SJCRH30 (cell line): ENCODE measurements around the gene MAP4K4. TPM values are rescaled to one million over a fixed set of nuclear protein-coding genes. Genes with fewer than 3 reads are reported as not detected.

Experiments used
- DNase-seq, 2 experiments: peaks; one replicate each; pipeline ENCODE4 v3.0.0-alpha.2; 2015 to 2020
- H3K27ac ChIP-seq: fragments of 250-450 bp; sonication (Bioruptor Pico); 2 replicates; pipeline ENCODE4 v1.5.1; 2020; ENCODE audit warnings: mild to moderate bottlenecking, moderate library complexity
- H3K27me3 ChIP-seq: fragments of 250-450 bp; sonication (Bioruptor Pico); 2 replicates; pipeline ENCODE4 v1.5.1; 2020; ENCODE audit warnings: mild to moderate bottlenecking, moderate library complexity
- H3K36me3 ChIP-seq: fragments of 250-450 bp; sonication (Bioruptor Pico); 2 replicates; pipeline ENCODE4 v1.5.1; 2020; ENCODE audit warnings: mild to moderate bottlenecking, moderate library complexity
- H3K4me1 ChIP-seq: fragments of 250-450 bp; sonication (Bioruptor Pico); 2 replicates; pipeline ENCODE4 v1.5.1; 2020; ENCODE audit warnings: mild to moderate bottlenecking, moderate library complexity
- H3K4me3 ChIP-seq: fragments of 250-450 bp; sonication (Bioruptor Pico); 2 replicates; pipeline ENCODE4 v1.5.1; 2020; ENCODE audit warnings: mild to moderate bottlenecking, moderate library complexity
- H3K9me3 ChIP-seq: fragments of 250-450 bp; sonication (Bioruptor Pico); replicated peaks from 2 replicates; pipeline ENCODE4 v1.5.1; 2020; ENCODE audit warnings: mild to moderate bottlenecking, moderate library complexity
- total RNA-seq: library from RNA; depleted of rRNA; stranded (reverse); fragments of >200 nt; shearing (Covaris generic); gene quantifications from 2 replicates; pipeline ENCODE4 v1.2.3, GENCODE V29; 2014

The MAP4K4 gene
- total RNA-seq, 1 experiment from 2014 or later, result 139 TPM

DNA sequence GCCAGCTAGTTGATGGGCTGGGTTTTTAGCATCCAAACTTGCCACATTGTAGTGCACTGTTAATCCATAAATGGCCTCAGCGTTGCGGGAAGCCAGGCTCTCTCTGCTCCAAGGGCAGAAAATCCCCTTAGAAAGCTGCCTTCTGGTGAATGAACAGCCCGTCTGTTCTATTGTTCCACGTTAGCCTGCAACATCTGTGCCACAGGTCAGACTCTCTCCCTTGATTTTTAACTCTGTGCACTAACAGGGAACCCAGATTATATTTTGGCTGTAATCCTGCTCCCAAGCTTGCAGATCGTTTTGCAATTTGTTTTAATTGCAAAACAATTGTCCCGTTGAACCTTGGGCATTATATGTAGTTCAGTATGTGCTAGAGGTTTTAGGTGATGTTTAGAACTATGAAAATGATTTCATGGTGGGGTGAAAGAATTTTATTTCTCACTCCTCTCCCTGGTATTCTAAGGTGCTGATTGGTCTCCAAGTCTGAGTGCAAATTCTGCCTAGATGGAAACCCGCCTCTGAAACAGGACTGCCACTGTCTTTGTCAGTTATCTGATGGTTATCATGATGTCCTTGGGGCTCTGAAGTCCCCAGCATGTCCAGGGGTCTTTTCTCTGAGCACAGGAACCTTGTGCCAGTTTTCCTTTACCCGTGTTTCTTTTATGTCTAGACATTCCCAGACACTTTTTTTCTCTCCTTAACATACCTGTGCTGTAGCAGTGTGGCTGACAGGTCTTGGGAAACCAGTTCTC is 106.6 kb downstream of the MAP4K4 start:
- H3K9me3 ChIP-seq, result no peaks in the 10 kb centered on the region
- no peak overlapping the region for H3K4me3 ChIP-seq
- H3K27ac ChIP-seq, result peak overlapping the region; percentile 8; the same call in 1 of the 2 replicates
- no peaks in the 10 kb centered on the region for H3K27me3 ChIP-seq
- H3K4me1 ChIP-seq, result peaks cover 46% of the 10 kb centered on the region
- no peaks in the 10 kb centered on the region for H3K36me3 ChIP-seq
- DNase-seq, result peak; percentile 45 to 74

DNA sequence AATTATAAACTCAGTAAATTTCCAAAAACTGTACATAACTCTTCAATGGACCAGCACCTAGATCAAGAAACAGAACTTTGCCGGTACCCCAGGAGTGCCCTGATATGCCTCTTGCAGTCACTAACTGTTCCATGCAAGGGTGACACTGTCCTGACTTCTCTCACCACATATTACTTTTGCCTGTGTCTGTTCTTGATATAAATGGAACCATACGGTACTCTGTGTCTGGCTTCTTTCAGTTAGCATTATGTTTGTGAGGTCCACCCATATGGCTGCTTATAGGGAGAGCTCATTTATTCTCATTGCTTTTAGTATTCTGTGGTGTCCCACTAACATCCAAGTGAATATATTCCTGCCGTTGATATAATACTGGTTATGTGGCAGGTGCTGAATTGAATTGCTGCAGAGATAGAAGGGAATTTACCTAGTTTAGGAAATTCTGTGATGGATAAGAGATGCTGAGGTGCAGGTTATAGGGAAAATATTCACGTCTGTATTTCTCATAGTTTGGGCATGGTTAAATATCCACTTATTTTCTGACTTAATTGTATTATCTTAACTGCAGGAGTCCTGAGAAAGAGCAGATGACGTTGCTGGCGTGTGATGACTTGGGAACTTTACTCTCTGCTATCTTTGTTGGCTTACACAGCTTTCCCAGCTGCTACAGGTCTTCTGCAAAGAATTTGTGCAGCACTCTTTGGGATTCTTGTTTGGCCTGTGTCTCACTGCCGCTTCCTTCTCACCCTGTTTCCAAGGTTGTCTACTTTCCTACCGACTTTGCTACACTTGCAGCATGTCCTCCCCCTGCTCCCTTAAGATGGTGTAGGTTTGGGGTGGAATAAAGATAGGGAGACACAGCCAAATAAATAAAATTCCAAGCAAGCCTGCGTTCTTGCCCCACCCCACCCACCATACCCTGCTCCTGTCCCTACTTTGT is 107.9 kb downstream of the MAP4K4 start:
- Histone ChIP-seq H3K4me3 (no peak overlapping the region; the same call in 1 of the 2 replicates), H3K27ac (peak overlapping the region; percentile 81), H3K36me3 (no peaks in the 10 kb centered on the region), H3K4me1 (peaks cover 56% of the 10 kb centered on the region), H3K9me3 (no peaks in the 10 kb centered on the region), H3K27me3 (no peaks in the 10 kb centered on the region)
- peak; percentile 44 to 73 for DNase-seq

DNA sequence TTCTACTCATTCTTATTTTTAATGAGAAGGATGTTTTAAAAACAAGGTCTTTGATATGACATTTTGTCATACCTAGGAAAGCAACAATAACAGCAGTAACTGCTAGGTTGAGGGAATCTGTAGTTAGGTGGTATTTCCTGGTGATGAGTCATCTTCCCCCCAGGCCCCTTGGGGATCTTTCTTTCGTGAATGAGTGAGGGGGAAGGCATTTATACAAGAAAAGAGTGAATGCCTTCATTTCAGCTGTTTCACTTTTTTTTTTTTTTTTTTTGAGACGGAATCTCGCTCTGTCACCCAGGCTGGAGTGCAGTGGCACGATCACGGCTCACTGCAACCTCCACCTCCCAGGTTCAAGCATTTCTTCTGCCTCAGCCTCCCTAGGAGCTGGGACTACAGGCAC is 108.6 kb downstream of the MAP4K4 start:
- Histone ChIP-seq H3K27ac (peak overlapping the region; percentile 81), H3K27me3 (no peaks in the 10 kb centered on the region), H3K36me3 (no peaks in the 10 kb centered on the region), H3K4me3 (peak overlapping the region; percentile 23), H3K4me1 (peaks cover 56% of the 10 kb centered on the region), H3K9me3 (no peaks in the 10 kb centered on the region)
- DNase-seq, result peak; percentile 78 to 89

DNA sequence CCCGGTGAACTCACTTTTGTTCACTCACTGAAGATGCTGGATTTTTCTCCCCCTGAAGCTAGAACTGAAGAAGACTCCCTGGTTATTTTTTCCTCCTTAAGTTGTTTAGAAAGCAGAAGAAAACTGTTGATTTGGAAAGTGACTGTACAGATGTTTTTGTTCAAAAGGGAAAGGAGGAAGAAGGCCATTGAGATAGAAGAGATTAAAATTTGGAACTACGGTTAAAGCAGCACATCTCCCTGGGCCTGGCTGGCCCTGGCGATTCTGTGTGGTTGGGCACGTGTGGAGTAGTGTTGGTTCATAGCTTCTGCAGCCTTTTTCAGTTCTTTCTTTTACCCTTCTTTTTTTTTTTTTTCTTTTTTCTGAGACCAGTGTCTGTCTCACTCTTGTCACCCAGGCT is 109.2 kb downstream of the MAP4K4 start:
- no peaks in the 10 kb centered on the region for H3K36me3 ChIP-seq
- H3K4me3 ChIP-seq, result peak overlapping the region; percentile 23
- no peaks in the 10 kb centered on the region for H3K27me3 ChIP-seq
- peaks cover 56% of the 10 kb centered on the region for H3K4me1 ChIP-seq
- no peaks in the 10 kb centered on the region for H3K9me3 ChIP-seq
- H3K27ac ChIP-seq, result peak overlapping the region; percentile 81
- no peak for DNase-seq

DNA sequence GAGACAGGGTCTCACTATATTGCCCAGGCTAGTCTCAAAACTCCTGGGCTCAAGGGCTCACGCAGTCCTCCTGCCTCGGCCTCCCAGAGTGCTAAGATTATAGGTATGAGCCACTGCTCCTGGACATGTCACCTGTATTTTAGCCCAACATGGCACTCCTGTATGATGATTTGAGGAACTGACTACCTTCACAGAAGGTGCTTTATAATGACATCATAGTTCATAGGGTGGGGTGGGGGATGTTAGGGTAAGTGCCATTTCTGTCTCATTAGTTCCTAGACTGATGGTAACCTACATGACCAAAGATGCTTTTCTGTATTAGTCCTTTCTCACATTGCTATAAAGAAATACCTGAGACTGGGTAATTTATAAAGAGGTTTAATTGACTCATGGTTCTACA is 109.7 kb downstream of the MAP4K4 start:
- peaks cover 56% of the 10 kb centered on the region for H3K4me1 ChIP-seq

DNA sequence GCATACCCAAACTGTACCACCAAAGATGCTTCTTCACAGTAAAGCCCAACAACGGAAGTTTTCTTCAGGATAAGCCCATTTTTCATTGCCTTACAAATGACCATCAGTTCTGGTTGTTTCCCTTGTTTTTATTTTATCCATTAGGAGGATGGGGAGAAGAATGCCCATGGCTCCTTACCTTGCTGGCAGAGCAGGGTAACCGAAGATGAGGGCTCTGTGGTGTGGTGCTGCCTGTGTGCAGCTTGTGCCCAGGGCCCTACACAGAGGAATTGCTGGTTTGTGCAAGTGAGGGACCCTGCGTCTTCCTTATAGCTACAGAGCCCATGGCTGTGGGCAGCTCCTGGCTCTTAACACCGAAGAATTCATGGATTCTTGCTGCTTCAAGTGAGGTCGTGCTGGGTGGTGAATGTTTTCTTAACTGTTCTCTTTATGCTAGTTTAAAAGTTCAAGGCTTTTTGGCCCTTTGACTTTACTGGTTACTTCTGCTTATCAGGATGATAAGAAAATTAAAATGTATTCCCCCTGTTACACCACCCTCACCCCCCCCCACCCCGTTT is 110.6 kb downstream of the MAP4K4 start:
- Histone ChIP-seq H3K36me3 (no peaks in the 10 kb centered on the region), H3K9me3 (no peaks in the 10 kb centered on the region), H3K4me1 (peaks cover 53% of the 10 kb centered on the region), H3K27me3 (no peaks in the 10 kb centered on the region), H3K4me3 (no peak overlapping the region), H3K27ac (no peak overlapping the region)
- no peak for DNase-seq

More for the DNA sequence above, 109.7 kb downstream of the MAP4K4 start:
- Histone ChIP-seq H3K36me3 (no peaks in the 10 kb centered on the region), H3K9me3 (no peaks in the 10 kb centered on the region), H3K4me3 (no peak overlapping the region), H3K27ac (peak overlapping the region; percentile 81; the same call in 1 of the 2 replicates), H3K27me3 (no peaks in the 10 kb centered on the region)
- no peak for DNase-seq

DNA sequence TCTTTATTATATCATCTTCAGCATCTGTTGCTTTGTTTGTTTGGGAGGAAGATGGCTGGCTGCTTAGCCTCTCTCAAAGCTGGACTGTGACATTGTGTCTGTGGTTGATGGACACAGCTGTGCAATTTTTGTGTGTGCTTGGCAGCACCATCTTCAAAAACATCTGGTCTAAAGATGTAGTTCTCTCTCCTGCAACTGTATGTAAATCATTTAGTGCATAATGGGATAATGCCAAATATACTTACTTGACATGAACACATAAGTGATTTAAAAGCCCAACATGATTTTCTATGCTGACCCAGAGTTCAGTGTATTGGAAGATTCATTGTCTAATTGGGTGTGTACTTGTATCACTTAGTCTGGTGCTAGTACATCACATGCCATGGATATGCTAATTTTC is 112.2 kb downstream of the MAP4K4 start:
- Histone ChIP-seq H3K36me3 (no peaks in the 10 kb centered on the region), H3K4me3 (no peak overlapping the region), H3K27ac (no peak overlapping the region), H3K9me3 (no peaks in the 10 kb centered on the region), H3K4me1 (peaks cover 39% of the 10 kb centered on the region), H3K27me3 (no peaks in the 10 kb centered on the region)
- peak; percentile 26 to 59 for DNase-seq

DNA sequence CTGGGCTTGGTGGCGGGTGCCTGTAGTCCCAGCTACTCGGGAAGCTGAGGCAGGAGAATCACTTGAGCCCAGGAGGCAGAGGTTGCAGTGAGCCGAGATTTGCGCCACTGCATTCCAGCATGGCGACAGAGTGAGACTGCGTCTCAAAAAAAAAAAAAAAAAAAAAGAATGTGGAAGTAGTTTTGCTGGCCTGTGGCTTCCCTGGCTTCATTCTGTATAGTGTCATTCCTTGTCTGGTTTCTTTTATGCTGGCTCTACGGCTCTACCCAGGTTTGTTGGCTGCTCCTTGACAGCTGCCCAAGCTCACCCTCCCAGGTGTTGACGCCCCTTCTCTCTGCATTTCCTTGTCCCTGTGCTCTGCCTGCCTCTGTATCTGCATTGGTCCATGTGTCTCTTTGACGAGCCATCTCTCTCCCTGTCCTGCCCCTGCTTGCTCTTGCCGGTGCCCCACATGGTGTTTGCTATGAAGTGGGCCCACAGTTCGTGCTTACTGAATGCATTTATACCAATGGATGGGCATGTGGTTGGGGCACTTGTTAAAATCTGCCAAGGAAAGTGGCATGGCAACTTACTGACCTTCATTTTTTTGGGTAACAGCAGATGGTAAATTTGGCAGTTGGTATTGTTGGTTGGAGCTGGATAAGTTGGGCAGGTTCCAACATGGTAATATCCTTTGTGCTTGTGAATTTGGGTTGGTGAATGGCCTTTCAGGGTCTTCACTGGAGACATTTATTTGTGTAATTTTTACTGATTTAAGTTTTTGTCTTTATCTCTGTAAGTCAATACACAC is 113.9 kb downstream of the MAP4K4 start:
- Histone ChIP-seq H3K9me3 (no peaks in the 10 kb centered on the region), H3K36me3 (no peaks in the 10 kb centered on the region), H3K4me3 (no peak overlapping the region), H3K27me3 (no peaks in the 10 kb centered on the region), H3K27ac (no peak overlapping the region), H3K4me1 (peaks cover 42% of the 10 kb centered on the region)
- no peak for DNase-seq

DNA sequence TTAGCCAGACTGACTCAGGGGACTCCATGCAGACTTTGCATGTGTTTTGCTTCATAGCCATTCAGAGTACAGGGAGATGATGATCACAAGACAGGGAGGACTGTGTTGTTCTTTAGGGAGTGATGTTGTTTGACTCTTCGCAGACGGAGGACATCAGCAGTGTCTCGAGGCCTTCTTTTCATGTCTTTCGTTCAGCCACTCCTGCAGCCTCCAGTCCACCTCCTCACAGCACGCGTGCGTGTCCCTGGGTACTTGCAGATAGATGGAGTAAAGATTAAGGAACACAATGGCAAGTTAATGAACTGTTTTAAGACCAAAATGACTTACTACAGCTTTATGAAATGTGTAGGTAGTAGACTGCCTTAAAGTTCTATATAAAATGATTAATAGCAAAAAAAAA is 114.7 kb downstream of the MAP4K4 start:
- Histone ChIP-seq H3K27ac (no peak overlapping the region), H3K27me3 (no peaks in the 10 kb centered on the region), H3K4me3 (no peak overlapping the region), H3K9me3 (no peaks in the 10 kb centered on the region), H3K4me1 (peaks cover 37% of the 10 kb centered on the region), H3K36me3 (no peaks in the 10 kb centered on the region)
- DNase-seq, result no peak

DNA sequence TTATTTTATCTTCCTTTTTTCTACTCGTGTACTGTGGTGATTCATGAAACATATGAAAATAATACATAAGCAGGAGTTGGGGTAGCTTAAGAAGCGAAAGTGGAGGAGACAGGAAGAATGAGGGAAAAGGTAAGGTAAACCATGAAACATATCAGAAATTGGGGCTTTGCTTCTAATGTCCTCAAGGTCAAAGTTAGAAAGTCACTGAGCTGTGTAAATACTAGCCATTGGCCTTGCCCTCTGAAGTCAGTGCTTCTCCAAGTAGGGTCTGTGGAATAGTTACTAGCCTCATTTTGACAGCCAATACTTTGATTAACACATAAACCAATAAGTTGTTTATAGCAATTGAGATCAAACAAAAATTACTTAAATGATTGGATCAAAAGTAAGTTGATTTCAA is 117.2 kb downstream of the MAP4K4 start:
- peaks cover 45% of the 10 kb centered on the region for H3K4me1 ChIP-seq
- no peaks in the 10 kb centered on the region for H3K27me3 ChIP-seq
- H3K4me3 ChIP-seq, result no peak overlapping the region
- no peaks in the 10 kb centered on the region for H3K36me3 ChIP-seq
- DNase-seq, result no peak
- H3K27ac ChIP-seq, result peak overlapping the region; percentile 60
- no peaks in the 10 kb centered on the region for H3K9me3 ChIP-seq

DNA sequence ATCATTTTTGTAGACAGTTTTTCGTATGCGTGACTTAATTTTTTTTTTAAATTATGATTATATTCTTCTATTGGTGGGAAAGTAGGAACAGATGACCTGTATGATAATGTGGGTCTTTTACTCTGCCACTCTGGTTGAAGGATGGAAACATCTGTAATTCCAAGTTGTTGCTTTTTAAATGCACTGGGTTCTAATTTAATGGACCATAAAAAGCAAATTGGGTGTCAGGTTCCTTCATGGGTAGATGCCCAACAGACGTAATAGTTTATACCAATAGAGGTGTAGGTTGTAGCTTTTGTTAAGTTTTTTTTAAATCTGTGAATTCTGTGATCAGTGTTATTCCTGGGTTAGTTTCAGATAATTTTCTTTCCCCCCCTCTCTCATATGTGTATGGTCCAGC is 117.6 kb downstream of the MAP4K4 start:
- Histone ChIP-seq H3K4me3 (peak overlapping the region; percentile 19), H3K27ac (peak overlapping the region; percentile 60), H3K27me3 (no peaks in the 10 kb centered on the region), H3K9me3 (no peaks in the 10 kb centered on the region), H3K4me1 (peaks cover 47% of the 10 kb centered on the region), H3K36me3 (no peaks in the 10 kb centered on the region)
- peak in 1 of 2 experiments; percentile 70 for DNase-seq

DNA sequence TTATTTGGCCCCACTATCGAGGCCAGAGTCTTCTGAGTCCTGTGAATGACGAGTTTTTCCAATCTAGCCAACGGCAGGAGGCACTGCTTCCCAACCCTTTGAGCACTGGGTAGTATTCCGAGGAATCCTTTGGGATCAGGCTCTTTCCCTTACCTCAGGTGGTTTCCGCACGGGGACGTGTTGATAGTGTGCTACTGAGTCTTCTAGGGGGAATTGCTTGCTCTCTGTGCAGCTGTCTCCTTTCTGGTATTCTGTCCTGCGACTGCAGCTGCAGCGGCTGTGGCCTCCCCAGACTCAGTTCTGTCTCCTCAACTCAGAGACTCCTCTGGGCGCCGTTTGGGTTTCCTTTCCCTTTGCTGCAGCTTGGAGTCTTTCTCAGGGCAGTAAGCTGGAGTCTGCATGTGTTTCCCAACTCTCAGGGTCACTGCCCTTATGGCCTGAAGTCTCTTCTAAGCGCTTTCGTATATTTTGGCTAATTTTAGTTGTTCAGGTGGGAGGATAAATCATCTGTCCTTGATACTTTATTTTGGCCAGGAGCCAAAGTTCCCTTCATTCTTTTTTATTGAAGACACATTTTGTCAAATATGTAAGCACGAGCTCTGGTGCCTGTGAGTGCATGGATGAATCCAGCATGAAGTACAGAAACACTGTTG is 118.4 kb downstream of the MAP4K4 start:
- Histone ChIP-seq H3K27ac (peak overlapping the region; percentile 60), H3K27me3 (no peaks in the 10 kb centered on the region)

DNA sequence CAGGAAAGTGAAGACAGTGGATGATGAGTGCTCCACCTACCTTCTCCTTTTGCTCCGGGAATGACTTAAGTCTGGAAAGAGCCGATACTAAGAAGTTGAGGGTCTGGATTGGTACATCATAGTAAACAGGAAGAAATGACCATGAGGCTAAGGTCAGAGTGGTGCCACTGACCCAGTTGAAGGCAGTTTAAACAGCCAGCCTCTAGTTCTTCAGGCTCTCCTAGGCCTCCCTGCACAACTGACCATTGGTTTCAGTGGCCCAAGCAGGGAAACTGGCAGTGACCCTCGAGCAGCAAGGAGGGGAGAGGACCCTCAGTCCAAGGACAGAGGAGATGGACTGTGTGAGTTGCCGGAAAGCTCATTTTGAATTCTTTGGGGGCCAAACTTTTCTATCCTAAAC is 119.1 kb downstream of the MAP4K4 start:
- H3K27ac ChIP-seq, result no peak overlapping the region; the same call in 1 of the 2 replicates

More for the DNA sequence above, 118.4 kb downstream of the MAP4K4 start:
- H3K4me3 ChIP-seq, result peak overlapping the region; percentile 19
- H3K9me3 ChIP-seq, result no peaks in the 10 kb centered on the region
- peak; percentile 77 to 88 for DNase-seq
- H3K36me3 ChIP-seq, result no peaks in the 10 kb centered on the region
- H3K4me1 ChIP-seq, result peaks cover 53% of the 10 kb centered on the region

DNA sequence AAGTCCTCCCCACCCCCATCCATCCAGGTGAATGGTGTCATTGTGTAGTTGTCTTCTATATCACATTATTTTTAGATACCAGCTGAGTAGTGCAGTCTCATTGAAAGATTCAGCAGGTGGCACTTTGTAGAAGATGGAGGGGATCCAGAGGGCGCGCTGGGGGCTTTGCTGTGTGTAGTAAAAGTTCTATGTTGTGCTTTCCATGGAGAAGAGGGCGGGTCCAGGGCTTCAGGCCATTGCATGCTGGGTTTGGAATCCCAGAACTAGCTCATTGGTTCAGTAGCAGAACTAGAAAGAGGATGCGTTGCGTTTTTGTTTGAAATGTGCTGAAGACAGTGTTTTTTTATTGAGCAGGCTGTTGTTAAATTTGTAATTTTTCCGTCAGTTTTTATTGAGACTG is 120.0 kb downstream of the MAP4K4 start:
- no peak overlapping the region for H3K4me3 ChIP-seq
- H3K9me3 ChIP-seq, result no peaks in the 10 kb centered on the region
- DNase-seq, result no peak
- H3K27ac ChIP-seq, result no peak overlapping the region
- no peaks in the 10 kb centered on the region for H3K36me3 ChIP-seq
- no peaks in the 10 kb centered on the region for H3K27me3 ChIP-seq
- peaks cover 53% of the 10 kb centered on the region for H3K4me1 ChIP-seq

More for the DNA sequence above, 119.1 kb downstream of the MAP4K4 start:
- no peak overlapping the region for H3K4me3 ChIP-seq
- H3K36me3 ChIP-seq, result no peaks in the 10 kb centered on the region
- H3K4me1 ChIP-seq, result peaks cover 53% of the 10 kb centered on the region
- DNase-seq, result no peak
- H3K9me3 ChIP-seq, result no peaks in the 10 kb centered on the region
- H3K27me3 ChIP-seq, result no peaks in the 10 kb centered on the region
